B cell (primary cell): ENCODE measurements around the gene ZNF827. TPM values are rescaled to one million over a fixed set of nuclear protein-coding genes. Genes with fewer than 3 reads are reported as not detected.

Experiments used
- ATAC-seq: fragments of 200-7000 bp; cut with Tn5 transposase; one replicate; pipeline ENCODE4 v1.10.0; 2021; ENCODE audit warnings: low read depth, mild to moderate bottlenecking, moderate number of reproducible peaks, moderate library complexity
- CTCF ChIA-PET: fragments of 350-600 bp; sonication (Branson Sonifier 250); formaldehyde crosslinking; loops from one replicate; lab custom pipeline; 2021; ENCODE audit warnings: antibody characterized with exemption, inconsistent platforms; lab: Charles Lee
- POLR2A ChIA-PET: fragments of 350-600 bp; sonication (Branson Sonifier 250); formaldehyde crosslinking; loops from one replicate; lab custom pipeline; 2021; ENCODE audit warnings: antibody characterized with exemption; lab: Charles Lee
- DNase-seq: peaks from one replicate; pipeline ENCODE4 v3.0.0; 2013
- H2AFZ ChIP-seq: 2 replicates; pipeline ENCODE4 v1.6.1; 2012; ENCODE audit warnings: mild to moderate bottlenecking, low read depth, low read length; ENCODE audit not compliant: insufficient read depth, poor library complexity, severe bottlenecking
- H3K27ac ChIP-seq, 2 donors: 1 replicate in 1 of 2; 2 replicates in 1 of 2; pipeline ENCODE4 v1.5.1; 2012 to 2013; ENCODE audit warnings: low read length in 2 of 2, mild to moderate bottlenecking in 2 of 2, moderate library complexity in 1 of 2
- H3K27me3 ChIP-seq, 4 experiments: fragments of 200-600 bp in 1 of 4; sonication (generic) in 1 of 4; replicated peaks in 1 of 4; 1 replicate in 2 of 4; 2 replicates in 2 of 4; pipeline versions ENCODE4 v1.6.1 to v1.7.0; 2013 to 2016; ENCODE audit warnings: low read length in 3 of 4, mild to moderate bottlenecking in 2 of 4, mixed read lengths in 1 of 4, moderate library complexity in 1 of 4; ENCODE audit not compliant: insufficient read depth in 4 of 4, control insufficient read depth in 3 of 4; ENCODE audit errors: control extremely low read depth in 1 of 4
- H3K36me3 ChIP-seq, 2 experiments: replicated peaks in 1 of 2; 1 replicate in 1 of 2; 2 replicates in 1 of 2; pipeline versions ENCODE4 v1.6.1 to v1.7.1; 2013; ENCODE audit warnings: low read length in 1 of 2; ENCODE audit not compliant: insufficient read depth in 2 of 2, control insufficient read depth in 1 of 2; ENCODE audit errors: control extremely low read depth in 1 of 2, extremely low read depth in 1 of 2
- H3K4me1 ChIP-seq, 2 donors: fragments of 200-600 bp in 1 of 2; sonication (generic) in 1 of 2; 1 replicate in 1 of 2; 2 replicates in 1 of 2; pipeline versions ENCODE4 v1.5.1 to v1.6.1; 2013 to 2017; ENCODE audit warnings: low read length in 2 of 2; ENCODE audit not compliant: control insufficient read depth in 2 of 2, insufficient read depth in 2 of 2
- H3K4me2 ChIP-seq: replicated peaks from 2 replicates; pipeline ENCODE3; 2012; ENCODE audit warnings: mild to moderate bottlenecking, low read depth, low read length; ENCODE audit not compliant: poor library complexity, severe bottlenecking
- H3K4me3 ChIP-seq, 5 experiments: fragments of 200-600 bp in 1 of 5; sonication (generic) in 1 of 5; 1 replicate in 3 of 5; 2 replicates in 2 of 5; pipeline versions ENCODE4 v1.5.1 to v1.7.0; 2011 to 2016; ENCODE audit warnings: low read length in 4 of 5, mild to moderate bottlenecking in 4 of 5, low read depth in 2 of 5, control low read depth in 1 of 5, moderate library complexity in 1 of 5; ENCODE audit not compliant: insufficient read depth in 1 of 5; ENCODE audit errors: control extremely low read depth in 1 of 5, extremely low read depth in 1 of 5
- H3K79me2 ChIP-seq: fragments of 200-600 bp; sonication (generic); one replicate; pipeline ENCODE4 v1.6.0; 2016; ENCODE audit warnings: low read length; ENCODE audit not compliant: control insufficient read depth, insufficient read depth
- H3K9ac ChIP-seq: fragments of 200-600 bp; sonication (generic); 2 replicates; pipeline ENCODE4 v1.6.1; 2017; ENCODE audit warnings: mild to moderate bottlenecking, low read length, moderate library complexity
- H3K9me3 ChIP-seq, 3 donors: one replicate each; pipeline versions ENCODE4 v1.6.1 to v1.7.1; 2013; ENCODE audit warnings: low read length in 2 of 3; ENCODE audit not compliant: control insufficient read depth in 2 of 3, insufficient read depth in 1 of 3; ENCODE audit errors: control extremely low read depth in 1 of 3
- H4K20me1 ChIP-seq: 2 replicates; pipeline ENCODE4 v1.6.0; 2012; ENCODE audit warnings: mild to moderate bottlenecking, low read length; ENCODE audit not compliant: insufficient read depth, control insufficient read depth, poor library complexity, severe bottlenecking
- H3K27ac Mint-ChIP-seq: one replicate; pipeline ENCODE4 v1.8.0; 2021; ENCODE audit warnings: mixed read lengths
- H3K27me3 Mint-ChIP-seq: one replicate; pipeline ENCODE4 v1.8.0; 2021; ENCODE audit warnings: mixed read lengths
- H3K4me1 Mint-ChIP-seq: one replicate; pipeline ENCODE4 v1.8.0; 2021; ENCODE audit warnings: mixed read lengths
- H3K4me3 Mint-ChIP-seq: one replicate; pipeline ENCODE4 v1.8.0; 2021; ENCODE audit warnings: mixed read lengths
- H3K9me3 Mint-ChIP-seq: one replicate; pipeline ENCODE4 v1.8.0; 2022; ENCODE audit warnings: mixed read lengths; ENCODE audit not compliant: insufficient read depth
- EZH2 ChIP-seq: IDR thresholded peaks from 2 replicates; pipeline ENCODE4 v1.6.1; 2012; ENCODE audit warnings: borderline replicate concordance, low read depth, mild to moderate bottlenecking, moderate library complexity, low read length; ENCODE audit not compliant: insufficient read depth, poor library complexity, severe bottlenecking
- WGBS: methylation state at CpG from one replicate; pipeline ENCODE4 v1.1.5; 2013; ENCODE audit warnings: missing lambda C conversion rate; ENCODE audit not compliant: insufficient coverage; 5-methylcytosine and 5-hydroxymethylcytosine counted together
- intact Hi-C: fragments of 100-400 bp; cut with micrococcal nuclease; formaldehyde crosslinking; loops from one replicate; pipeline ENCODE4 v1.10.0; 2022
- polyA plus RNA-seq: library from polyadenylated mRNA; depleted of rRNA; stranded (reverse); fragments of >200 nt; gene quantifications from 2 replicates; pipeline ENCODE4 v1.2.3, GENCODE V29; 2012
- total RNA-seq, 2 donors: library from RNA; stranded (reverse); fragments of 120-200 nt in 1 of 2; gene quantifications; 1 replicate in 1 of 2; 2 replicates in 1 of 2; pipeline versions ENCODE4 v1.2.3 to v1.2.4, GENCODE V29; 2013 to 2022
- TF ChIP-seq, protein P1 (sequence below): fragments of 200-600 bp; IDR thresholded peaks from one replicate; pipeline ENCODE4 v1.8.0; 2022; ENCODE audit warnings: antibody characterized with exemption, mild to moderate bottlenecking

Gene ZNF827
- total and polyA plus RNA-seq, 2 donors (not counting 1 experiment from before 2014, with no cell fraction given): 20.6 to 30.1 TPM

DNA sequence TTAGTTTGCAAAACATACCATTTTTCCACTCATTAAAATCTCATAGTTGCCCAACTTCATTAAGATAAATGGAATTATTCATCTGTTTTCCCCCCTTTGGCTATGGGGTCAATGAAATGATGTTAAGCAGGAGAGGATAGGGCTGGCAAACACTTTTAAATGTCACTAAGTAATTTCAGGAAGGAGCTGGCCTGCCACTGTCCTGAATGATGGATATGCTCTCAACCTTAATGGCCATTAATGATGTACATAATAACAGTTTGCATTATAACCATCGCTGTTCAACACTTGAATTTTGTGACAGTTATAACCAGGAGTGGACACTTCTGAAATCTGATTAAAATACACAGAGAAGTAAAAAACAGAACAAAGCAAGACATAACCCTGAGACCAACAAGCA, 181.4 kb downstream of the ZNF827 start:
- H3K4me3 Mint-ChIP-seq: no peak overlapping the region
- CTCF ChIA-PET: no interaction called here
- H3K4me1 Mint-ChIP-seq: no peaks in the 10 kb centered on the region
- no peaks in the 10 kb centered on the region for H3K4me1 ChIP-seq
- H2AFZ ChIP-seq: no peak overlapping the region
- TF ChIP-seq, protein P1, sequence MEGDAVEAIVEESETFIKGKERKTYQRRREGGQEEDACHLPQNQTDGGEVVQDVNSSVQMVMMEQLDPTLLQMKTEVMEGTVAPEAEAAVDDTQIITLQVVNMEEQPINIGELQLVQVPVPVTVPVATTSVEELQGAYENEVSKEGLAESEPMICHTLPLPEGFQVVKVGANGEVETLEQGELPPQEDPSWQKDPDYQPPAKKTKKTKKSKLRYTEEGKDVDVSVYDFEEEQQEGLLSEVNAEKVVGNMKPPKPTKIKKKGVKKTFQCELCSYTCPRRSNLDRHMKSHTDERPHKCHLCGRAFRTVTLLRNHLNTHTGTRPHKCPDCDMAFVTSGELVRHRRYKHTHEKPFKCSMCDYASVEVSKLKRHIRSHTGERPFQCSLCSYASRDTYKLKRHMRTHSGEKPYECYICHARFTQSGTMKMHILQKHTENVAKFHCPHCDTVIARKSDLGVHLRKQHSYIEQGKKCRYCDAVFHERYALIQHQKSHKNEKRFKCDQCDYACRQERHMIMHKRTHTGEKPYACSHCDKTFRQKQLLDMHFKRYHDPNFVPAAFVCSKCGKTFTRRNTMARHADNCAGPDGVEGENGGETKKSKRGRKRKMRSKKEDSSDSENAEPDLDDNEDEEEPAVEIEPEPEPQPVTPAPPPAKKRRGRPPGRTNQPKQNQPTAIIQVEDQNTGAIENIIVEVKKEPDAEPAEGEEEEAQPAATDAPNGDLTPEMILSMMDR: no peak
- no peak for TF ChIP-seq EZH2
- no peak for ATAC-seq
- no peaks in the 10 kb centered on the region for H3K27me3 Mint-ChIP-seq
- DNase-seq: no peak
- H3K79me2 ChIP-seq: no peaks in the 10 kb centered on the region
- intact Hi-C loops: no loop called here
- peaks cover 0 to 3% (median 0%) of the 10 kb centered on the region in 3 donors for H3K9me3 ChIP-seq
- no peaks in the 10 kb centered on the region for H3K27me3 ChIP-seq
- H3K27ac ChIP-seq: no peak overlapping the region
- no peaks in the 10 kb centered on the region for H3K9me3 Mint-ChIP-seq
- POLR2A ChIA-PET: no interaction called here
- no peak overlapping the region for H3K4me3 ChIP-seq
- no CpG with 5 or more reads among the region's 1 CpG for WGBS
- H3K36me3 ChIP-seq: peaks cover 0 to 25% of the 10 kb centered on the region in 2 experiments
- no peak overlapping the region for H3K9ac ChIP-seq
- no peak overlapping the region for H3K27ac Mint-ChIP-seq
- H4K20me1 ChIP-seq: no peaks in the 10 kb centered on the region
- H3K4me2 ChIP-seq: no peak overlapping the region

DNA sequence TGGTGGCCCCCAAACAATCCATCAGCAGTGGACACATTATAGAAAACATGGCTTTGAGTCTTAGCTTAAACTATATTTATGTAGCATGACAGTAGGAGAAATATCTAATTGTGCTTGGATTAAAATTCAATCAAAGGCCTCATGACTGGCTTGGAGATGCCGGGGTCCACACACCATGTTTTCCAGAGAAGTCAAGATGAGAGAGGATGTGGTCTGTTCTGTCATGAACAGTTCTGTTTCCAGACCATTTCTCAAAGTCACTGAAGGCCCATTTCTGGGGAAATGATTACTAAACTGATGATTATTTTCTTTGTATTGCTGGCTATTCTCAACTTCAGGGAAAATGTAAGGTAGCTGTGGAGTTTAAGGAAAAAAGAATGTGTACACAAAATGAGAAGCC, 182.4 kb downstream of the ZNF827 start:
- H3K27ac ChIP-seq: no peak overlapping the region
- peaks cover 0 to 19% of the 10 kb centered on the region in 2 experiments for H3K36me3 ChIP-seq
- H3K4me3 Mint-ChIP-seq: no peak overlapping the region
- DNase-seq (no peak), ATAC-seq (no peak)
- H3K27ac Mint-ChIP-seq: no peak overlapping the region
- CTCF ChIA-PET: no interaction called here
- intact Hi-C loops: no loop called here
- H4K20me1 ChIP-seq: no peaks in the 10 kb centered on the region
- H3K27me3 Mint-ChIP-seq: peaks cover 2% of the 10 kb centered on the region
- no peak overlapping the region for H2AFZ ChIP-seq
- H3K4me1 ChIP-seq: no peaks in the 10 kb centered on the region
- no peak overlapping the region for H3K4me3 ChIP-seq
- peaks cover 0 to 3% (median 0%) of the 10 kb centered on the region in 3 donors for H3K9me3 ChIP-seq
- POLR2A ChIA-PET: no interaction called here
- H3K4me2 ChIP-seq: no peak overlapping the region
- H3K9ac ChIP-seq: no peak overlapping the region
- TF ChIP-seq, protein P1: no peak
- no peak for TF ChIP-seq EZH2
- no peaks in the 10 kb centered on the region for H3K9me3 Mint-ChIP-seq
- no peaks in the 10 kb centered on the region for H3K79me2 ChIP-seq
- peaks cover 0 to 2% (median 0%) of the 10 kb centered on the region in 4 experiments for H3K27me3 ChIP-seq
- H3K4me1 Mint-ChIP-seq: no peaks in the 10 kb centered on the region
- 100% methylated on average over 1 of the region's 1 CpG for WGBS
